HEK293T (cell line): Measurements from ENCODE around the gene RAD51B.

ENCODE experiments used
- ARNT ChIP-seq: fragments of 450-650 bp; IDR thresholded peaks from 2 replicates; pipeline ENCODE4 v1.6.1; 2017; ENCODE audit warnings: mild to moderate bottlenecking
- ELF4 ChIP-seq: fragments of 450-650 bp; IDR thresholded peaks from 2 replicates; pipeline ENCODE4 v1.6.1; 2017; ENCODE audit warnings: antibody characterized with exemption
- FOXM1 ChIP-seq: fragments of 450-650 bp; IDR thresholded peaks from 2 replicates; pipeline ENCODE4 v1.6.1; 2017; ENCODE audit warnings: mild to moderate bottlenecking, borderline replicate concordance
- L3MBTL2 ChIP-seq: fragments of 450-650 bp; conservative IDR thresholded peaks from 2 replicates; pipeline ENCODE4 v1.6.1; 2016; ENCODE audit warnings: mild to moderate bottlenecking
- NFRKB ChIP-seq: fragments of 450-650 bp; IDR thresholded peaks from 2 replicates; pipeline ENCODE4 v1.6.1; 2016; ENCODE audit warnings: mild to moderate bottlenecking, moderate library complexity

DNA sequence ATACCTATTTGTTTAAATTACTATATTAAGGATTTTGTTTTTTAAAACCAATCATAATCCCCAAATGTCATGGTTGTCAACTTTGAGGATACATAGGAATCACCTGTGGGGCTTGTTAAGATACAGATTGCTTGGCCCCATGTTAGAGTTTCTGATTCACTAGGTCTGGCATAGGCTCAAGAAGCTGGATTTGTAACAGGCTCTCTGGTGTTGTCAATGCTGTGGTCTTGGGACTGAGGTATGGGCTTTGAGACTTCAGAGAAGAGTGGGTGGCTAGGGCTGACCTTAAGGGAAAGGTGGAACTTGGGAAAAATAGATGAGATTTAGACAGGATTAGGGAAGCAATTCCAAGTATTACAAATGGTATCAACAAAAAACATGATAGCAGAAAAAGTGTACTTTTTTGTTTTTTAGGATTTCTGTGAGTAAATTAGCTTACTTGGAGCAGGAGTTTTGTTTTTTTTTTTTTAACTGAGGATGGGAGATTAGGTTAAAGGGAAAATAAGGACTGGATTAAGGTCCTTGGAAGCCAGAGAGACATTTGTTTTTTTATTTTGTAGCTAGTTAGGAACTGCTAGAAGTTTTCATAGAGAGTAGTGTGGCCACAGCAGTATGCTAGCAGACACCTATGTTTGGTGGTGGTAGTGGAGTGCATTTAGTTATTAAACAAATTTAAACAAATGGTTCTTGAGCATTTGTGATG is 88.6 kb downstream of the RAD51B start:
- TF ChIP-seq L3MBTL2, result no peak
- no peak for TF ChIP-seq ELF4
- no peak for TF ChIP-seq ARNT
- no peak for TF ChIP-seq NFRKB
- no peak for TF ChIP-seq FOXM1
